Dermis blood vessel endothelial cell (primary cell): ENCODE results near the gene TTC13. TPM values are rescaled to one million over a fixed set of nuclear protein-coding genes. Genes with fewer than 3 reads are reported as not detected.

ENCODE experiments used
- DNase-seq: peaks from one replicate; pipeline ENCODE4 v3.0.0; 2010
- total RNA-seq: library from RNA; depleted of rRNA; stranded (reverse); fragments of >200 nt; gene quantifications from 2 replicates; pipeline ENCODE4 v1.2.3, GENCODE V29; 2014

TTC13 gene
- total RNA-seq, 1 donor from 2014 or later, result 37.8 TPM

DNA sequence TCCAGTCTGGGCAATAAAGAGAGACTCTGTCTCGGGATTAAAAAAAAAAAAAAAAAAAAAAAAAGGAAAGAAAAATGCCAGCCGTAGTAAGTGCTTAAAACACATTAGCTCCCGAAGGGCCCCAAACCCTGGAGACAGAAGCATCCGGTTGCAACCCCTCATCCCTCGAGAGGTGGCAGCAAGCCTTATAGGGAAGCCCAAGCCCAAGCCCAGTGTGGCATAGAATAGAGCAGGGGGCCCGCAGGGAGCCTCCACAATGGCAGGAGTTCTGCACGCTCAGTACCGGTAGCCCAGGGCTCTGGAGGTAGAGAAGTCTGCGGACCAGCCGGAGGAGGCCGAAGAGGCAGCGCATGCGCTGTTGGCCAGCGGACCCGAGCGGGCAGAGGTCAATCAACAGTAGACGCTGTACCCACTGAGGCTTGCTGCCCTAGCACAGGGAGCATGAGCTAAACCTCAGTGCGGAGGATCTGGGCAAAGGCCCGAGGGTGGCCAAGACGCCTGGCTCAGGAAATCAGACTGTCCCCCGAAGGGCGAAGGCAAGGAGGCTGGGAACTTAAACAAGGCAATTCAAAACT is 76.2 kb downstream of the TTC13 start:
- no peak for DNase-seq

DNA sequence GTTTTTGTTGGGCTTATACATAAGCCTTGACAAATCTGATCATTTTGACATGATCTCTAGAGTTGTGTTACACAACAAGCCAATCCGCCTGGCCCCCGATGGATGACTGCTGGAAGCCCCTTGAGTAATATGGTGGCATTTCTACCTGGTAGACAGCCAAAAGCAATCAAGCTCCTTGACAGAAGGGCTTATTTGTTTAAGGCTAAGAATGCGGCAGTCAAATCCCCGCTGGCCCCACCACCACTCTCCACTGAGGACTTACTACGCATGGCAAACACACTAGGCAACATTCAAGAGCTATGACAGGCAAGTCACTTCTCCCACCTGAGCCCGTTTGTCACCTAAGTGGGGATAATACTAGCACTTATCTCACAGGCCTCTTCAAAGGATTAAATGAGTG is 77.0 kb downstream of the TTC13 start:
- no peak for DNase-seq

DNA sequence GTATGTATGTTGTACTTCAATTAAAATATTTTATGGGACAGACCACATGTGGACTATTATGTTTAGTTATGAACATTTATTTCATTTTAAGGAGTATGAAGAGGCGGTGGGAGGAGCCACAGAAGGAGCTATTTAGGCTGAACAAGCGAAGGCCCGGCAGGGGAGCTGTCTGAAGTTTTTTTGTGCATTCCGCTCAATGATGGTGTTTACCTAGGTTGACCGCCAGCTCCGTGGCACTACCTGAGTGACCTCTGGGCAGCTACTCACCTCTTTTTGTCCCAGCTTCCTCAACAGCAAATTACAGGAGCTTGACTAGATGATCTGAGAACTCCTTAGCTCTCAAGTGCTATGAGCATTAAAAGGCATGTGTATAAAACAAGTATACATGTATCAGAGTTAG is 77.7 kb downstream of the TTC13 start:
- DNase-seq, result no peak

DNA sequence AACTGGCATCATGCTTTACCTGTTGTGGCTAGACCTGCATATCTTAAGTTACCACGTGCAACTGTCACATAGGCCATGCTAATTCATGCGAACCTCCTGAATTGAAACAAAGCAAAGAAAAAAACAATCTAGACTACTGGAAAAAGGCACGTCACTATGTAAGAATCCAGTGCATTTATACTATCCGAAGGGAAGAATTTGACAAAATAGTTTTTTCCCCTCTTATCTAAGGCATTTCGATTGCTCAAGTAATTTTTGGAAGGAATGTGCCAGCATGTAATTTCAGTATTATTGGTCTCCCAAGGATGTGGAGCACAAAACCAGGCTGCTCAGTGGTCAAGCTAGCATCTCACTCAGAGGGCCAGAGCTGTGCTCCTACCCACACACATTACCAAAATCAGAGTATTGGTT is 78.8 kb downstream of the TTC13 start:
- DNase-seq, result no peak

DNA sequence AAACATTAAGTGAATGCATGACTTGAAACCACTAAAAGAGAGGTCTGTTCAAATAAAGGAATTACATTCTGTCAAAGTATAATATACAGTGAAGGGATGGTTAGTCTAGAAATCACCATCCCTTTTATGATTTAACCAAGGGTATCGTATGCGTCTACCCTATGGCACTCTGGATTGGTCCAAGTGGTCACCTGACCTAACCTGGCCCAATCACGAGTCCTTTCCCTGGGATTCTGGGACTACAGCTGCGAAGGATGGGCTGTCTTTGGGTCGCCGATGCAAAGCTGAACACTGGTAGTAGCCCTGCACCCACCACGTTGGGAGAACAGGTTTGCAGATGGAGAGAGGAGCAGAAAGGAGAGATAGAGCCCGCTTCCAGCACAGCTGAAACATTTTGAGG is 79.9 kb downstream of the TTC13 start:
- DNase-seq, result no peak

DNA sequence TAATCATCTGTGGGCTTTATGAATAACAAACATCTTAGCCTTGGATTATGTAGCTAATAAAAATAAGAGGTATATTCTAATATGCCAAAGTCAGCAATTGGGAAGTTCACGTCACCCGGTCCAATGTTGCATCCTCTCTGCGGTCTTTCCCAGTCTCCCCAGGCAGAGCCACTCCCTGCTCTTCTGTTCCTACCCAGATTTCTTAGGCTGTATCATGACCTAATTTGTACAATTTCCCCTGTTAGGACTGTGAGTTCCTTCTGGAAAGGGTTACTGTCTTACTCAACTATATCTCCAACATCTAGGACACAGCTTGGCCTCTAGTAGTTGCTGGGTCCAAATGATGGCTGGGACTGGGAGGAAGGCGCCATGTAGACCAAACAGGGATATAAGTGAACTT is 80.5 kb downstream of the TTC13 start:
- no peak for DNase-seq

DNA sequence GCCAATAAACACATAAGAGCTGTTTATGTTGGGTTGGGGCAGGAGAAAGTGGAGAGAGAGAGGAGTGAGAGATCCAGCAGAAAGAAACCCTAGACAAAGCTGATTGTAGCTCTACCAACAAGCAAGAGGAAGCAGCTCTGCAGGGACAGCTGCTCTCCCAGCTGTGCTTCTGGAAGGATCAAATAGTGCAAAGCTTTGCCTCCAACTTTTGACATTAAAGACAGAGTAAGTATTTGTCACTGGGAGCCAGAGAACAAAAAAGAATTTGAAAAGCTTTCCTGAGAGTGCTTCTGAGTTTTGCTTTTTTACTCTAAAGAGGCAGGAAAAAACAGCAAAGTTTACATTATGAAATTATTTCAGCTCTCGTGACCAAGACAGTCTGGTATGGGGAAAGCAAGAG is 81.9 kb downstream of the TTC13 start:
- no peak for DNase-seq

DNA sequence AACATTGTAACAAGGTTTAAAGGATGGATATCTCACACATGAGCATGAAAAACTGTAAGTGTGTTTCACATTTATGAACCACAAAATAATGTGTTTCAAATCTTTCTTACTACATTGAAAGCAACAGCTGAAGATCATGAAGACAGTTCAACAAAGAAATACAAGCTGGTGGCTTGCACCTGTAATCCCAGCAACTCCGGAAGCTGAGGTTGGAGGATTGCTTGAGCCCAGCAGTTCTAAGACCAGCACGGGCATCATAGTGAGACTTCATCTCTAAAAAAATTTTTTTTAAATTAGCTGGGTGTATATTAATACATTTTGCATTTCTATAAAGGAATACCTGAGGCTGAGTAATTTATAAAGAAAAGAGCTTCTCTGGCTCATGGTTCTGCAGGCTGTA is 83.2 kb downstream of the TTC13 start:
- DNase-seq, result no peak

DNA sequence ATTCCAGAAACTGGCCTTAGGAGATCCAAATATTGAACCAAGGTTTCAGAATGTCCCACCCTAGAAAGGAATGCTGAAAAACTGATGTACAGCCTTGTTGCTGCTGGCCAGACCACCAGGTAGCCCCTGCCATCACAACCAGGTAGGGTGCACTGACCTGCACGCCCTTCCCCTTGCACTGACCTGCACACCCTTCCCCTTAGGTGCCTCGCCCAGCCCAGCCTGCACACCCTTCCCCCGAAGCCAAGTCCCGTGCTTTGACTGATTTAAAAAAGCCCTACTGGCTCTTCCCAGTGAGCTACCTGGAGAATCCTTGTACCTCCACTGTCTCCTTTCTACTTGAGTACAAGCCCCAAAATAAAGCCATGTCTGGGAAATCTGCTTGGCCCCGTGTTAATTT is 84.0 kb downstream of the TTC13 start:
- DNase-seq, result no peak

DNA sequence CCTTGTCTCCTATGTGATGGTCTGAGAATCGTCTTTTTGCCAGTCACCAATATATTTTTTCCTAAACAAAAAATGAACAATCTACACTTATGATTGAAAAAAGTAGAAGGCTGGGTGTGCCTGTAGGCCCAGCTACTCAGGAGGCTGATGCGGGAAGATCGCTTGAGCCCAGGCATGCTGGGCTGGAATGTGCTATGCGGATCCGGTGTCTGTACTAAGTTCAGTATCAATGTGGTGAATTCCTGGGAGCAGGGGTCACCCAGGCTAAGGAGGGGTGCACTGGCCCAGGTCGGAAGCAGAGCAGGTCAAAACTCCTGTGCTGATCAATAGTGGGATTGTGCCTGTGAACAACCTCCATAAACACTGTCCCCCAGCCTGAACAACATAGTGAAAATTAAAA is 84.6 kb downstream of the TTC13 start:
- DNase-seq, result no peak

DNA sequence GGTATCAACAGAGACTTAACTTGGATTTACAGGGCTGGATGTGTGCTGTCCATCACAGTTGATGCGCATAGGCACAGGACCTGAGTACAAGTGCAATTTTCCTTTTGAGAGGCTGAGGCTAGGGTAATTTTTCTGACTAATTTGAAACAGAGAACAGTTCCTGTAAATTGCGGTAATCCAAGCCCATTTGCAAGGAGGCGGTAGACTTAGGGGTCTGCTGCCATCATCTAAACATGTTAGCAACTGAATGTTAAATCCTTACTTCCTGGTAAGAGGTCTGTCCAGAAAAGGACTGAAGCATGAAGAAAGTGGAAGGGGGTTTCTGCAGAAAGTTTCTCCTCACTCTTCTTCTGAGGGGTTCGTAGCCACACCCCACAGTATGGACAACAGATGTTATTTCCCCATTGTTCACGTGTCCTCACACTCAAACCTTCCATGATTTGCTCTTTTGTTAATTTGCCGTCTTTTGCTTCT is 86.6 kb downstream of the TTC13 start:
- no peak for DNase-seq

DNA sequence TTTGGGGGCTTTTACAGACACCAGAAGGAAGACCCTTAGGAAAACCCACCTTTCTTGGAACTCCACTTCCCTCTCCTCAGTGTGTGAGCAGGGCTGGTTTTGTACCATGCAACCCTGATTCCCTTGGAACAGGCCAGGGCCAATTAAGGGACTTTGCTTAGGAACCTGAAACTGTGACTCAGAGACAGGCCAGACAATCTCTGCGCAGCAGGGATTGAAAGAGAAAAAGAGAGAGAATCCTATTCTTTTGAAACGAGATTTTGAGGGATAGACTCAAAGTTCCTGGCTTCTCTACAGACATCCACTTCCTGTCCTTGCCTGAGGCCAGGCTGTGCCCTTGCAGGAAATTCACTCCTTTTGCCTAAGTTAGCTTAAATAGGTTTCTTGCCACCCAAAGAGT is 87.2 kb downstream of the TTC13 start:
- no peak for DNase-seq

DNA sequence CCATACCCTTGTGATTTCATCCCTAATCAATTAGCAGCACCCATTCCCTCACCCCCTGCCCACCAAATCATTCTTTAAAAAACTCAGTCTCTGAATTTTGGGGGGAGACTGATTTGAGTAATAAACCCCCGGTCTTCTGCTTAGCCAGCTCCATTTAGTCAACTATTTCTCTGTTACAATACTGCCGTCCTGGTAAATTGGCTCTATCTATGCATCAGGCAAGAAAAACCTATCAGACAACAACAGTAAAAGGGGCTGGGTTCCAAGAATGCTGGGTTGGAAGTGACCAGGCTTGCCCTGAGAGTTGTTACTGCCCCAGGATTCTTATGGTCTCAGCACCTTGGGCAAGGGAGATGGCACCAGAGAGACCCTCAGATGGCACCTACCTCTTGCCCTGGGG is 94.0 kb downstream of the TTC13 start:
- DNase-seq, result no peak

DNA sequence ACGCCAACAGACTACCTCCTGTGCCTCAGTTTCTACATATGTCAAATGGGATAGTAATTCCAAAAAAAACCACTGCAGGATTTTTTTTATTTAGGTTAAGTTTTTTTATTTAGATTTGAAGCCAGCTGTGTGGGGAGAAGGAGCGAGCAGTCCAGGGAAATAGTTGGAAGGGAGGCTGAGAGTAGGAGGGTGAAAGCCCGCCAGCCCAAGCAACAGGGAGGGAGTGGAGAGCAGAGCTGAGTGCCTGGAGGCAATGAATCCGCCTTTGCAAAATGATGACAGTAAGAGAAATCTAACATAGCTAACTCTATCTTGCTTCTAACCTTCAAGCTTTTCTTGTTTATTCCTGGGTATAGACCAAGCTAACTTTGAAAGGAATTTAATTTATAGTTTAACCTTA is 94.7 kb downstream of the TTC13 start:
- no peak for DNase-seq

DNA sequence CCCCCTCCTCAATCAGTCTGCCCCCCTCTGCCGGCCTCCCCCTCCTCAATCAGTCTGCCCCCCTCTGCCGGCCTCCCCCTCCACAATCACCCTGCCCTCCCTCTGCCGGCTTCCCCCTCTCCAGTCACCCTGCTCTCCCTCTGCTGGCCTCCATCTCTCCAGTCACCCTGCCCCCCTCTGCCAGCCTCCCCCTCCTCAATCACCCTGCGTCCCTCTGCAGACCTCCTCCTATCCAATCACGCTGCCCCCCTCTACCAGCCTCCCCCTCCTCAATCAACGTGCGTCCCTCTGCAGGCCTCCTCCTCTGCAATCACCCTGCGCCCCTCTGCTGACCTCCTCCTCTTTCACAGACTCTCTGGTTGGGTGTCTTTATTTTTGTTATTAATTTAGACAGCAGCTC is 98.9 kb downstream of the TTC13 start:
- DNase-seq, result no peak

DNA sequence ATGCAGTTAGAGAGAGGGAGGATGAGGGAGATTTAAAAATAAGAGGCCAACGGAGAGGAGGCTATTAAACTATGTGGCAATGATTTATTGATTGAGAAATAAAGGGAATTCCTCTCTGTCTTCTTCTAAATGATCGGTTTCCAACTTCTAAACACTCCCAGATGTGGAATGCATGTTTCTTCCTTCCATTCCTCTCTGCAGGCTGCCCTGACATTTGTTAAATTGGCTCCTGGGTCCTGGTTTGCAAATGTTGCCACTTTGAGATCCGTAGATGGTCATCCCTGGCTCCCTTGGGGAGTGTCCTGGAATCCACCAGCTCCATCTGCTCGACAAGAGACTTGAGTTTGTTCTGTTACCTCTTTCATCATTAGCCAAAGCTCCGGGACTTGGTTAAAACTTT is 100.1 kb downstream of the TTC13 start:
- DNase-seq, result no peak

DNA sequence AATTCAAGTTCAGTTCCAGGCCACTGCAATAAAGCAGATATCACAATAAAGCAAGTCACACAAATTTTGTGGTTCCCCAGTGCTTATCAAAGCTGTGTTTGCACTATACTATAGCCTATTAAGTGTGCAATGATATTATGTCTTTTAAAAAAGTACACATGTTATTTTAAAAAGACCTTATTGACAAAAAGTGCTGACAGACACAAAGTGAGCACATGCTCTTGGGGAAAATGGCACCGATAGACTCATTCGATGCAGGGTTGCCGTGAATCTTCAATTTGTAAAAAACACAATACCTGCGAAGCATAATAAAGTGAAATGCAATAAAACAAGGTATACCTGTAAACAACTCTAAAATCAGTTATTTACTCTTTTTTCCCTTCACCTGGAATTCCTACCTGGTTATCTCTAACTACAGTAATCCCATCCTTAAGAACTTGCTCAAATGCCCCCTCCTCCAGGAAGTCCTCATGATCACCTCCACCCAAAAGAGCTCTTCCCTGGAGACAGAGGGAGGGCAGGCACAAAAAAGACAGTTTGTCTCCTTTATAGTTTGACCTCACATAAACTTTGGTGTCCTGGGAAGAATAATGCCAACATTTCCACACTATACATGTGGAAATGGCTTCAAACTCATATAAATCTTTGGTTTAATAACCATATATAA is 100.6 kb downstream of the TTC13 start:
- DNase-seq, result no peak

DNA sequence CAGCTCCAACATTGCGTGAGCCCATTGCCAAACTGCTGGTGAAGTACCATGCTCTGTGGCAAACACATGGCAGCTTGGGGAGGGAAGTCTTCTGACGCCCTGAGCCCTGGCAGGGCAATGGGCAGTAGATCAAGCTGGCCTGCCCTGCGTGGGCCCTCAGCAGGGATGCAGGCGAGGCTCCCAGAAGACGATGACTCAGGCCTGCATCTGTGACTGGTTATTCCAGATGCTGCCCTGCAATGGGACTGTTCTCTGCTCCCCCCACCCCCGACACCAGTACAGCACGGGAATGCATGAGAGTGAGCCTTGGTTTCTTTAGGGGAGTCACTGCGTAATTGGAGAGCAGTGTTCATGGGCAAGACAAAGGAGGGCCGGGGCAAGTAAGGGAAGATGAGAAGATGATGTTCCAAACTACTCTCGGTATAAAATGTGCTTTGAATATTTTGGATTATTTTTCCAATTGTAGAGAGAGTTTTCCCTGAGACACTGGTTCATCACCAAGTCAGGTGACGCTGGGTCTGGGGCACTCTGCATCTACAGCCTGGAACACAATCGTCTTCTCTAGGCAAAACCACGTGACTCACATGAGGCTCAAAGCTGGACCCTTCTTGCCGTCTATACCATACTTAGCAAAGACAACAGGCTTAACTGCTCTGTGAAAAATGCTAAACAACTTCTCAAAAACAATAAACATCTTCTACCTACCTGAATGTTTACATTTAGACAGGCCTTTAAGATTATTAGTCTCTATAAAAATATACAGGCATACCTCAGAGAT is 101.3 kb downstream of the TTC13 start:
- no peak for DNase-seq

DNA sequence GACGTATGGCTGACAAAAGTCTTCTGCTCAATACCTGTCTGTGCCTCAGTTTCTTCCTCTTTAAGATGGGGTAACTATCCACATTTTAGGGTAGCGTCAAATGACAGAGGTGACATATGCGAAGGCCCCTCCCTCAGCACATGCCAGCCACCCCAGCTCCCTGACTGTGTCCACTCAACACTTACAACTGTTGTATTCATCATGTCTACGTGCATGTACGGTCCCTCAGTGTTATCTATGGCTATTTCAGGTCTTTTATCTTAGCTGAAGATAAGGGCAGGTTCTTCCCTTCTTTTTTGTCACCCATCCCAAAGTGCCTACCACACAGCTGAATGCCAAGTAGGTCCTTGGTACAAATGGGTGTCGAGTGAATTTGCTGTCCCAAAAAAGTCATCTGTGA is 102.0 kb downstream of the TTC13 start:
- DNase-seq, result no peak

DNA sequence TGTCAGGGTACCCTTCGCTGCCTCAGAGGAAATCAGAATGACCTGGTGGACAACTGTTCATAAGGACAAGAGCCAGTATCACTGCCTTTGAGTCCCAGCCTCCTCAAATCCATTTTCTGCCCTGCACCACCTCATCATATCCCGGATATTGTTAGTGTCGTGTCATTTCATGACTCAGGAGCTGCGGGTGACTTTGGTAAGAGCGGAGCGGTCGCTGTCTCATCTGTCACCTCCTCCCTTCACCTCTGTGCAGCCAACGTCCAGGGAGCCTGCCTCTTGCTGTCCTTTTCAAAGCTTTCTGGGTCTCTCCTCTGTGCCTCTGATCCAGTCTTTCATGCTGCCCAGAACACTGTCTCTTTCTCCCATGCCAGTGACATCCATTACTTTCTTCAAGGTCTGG is 103.3 kb downstream of the TTC13 start:
- no peak for DNase-seq

DNA sequence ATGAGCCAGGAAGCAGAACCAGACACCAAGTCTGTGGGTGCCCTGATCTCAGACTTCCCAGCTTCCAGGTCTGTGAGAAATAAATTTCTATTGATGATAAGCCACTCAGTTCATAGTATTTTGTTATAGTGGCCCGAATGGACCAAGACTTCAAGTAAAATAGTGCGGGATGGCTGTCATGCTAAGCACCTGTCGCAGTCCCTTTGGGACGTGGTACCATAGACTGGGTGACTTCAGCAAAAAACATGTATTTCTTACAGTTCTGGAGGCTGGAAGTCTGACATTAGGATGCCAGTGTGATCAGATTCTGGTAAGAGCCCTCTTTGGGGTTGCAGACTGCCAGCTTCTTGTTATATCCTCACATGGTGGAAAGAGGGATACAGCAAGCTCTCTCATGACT is 107.7 kb downstream of the TTC13 start:
- no peak for DNase-seq

DNA sequence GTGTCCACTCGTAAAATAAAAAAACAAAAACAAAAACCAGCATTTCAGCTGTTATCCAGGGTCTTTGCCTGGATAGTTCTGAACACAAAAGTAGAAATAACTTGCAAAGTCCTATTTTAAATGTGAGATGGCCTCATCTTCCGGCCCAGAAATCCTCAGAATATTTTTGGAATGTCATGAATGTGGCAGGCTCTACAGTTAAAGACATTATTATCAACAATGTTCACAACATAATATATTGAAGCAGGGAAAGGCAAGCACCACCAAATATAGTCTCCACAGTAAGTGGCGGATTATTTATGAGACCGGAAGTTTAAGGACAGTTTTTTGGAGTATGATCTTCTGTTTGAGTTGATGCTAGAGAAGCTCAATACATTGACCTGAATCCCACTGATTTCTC is 109.2 kb downstream of the TTC13 start:
- no peak for DNase-seq

DNA sequence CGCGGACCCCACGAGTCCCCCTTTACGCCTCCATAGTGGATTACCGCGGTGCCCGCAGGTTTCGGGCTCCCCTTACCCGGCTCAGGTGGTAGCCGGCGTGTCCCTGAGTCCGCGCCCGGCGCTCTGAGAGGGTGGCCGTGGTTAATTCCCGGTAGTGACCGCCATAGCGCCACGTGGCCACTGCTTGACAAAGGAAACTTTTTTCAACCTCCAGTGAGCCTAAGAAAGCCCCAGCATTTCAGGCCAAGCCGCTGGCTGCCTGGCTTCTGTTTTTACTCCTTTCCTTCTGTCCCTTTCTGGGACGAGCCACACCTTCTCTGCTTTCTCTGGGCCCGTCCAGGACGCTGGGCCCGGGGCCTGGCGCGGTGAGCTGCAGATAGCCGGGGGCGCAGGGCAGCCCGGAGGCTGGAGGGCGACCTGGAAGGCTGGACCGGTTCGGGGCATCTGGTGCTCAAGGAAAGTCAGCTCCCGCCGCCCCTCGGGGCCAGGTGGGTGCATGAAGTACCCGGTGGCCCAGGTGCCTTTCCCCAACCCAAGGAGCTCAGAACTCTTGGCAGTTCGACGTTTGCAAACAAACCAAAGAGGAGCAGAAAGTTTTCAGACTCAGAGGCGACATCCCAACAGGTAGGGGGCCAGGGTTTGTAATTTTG is 109.8 kb downstream of the TTC13 start:
- DNase-seq, result peak; percentile 57
